Activated naive CD8-positive, alpha-beta T cell (primary cell): Measurements from ENCODE around the gene NEBL.

Experiments used
- H3K27ac Mint-ChIP-seq: one replicate; pipeline ENCODE4 v1.8.0; 2021; ENCODE audit warnings: mixed read lengths
- H3K27me3 Mint-ChIP-seq: one replicate; pipeline ENCODE4 v1.8.0; 2021; ENCODE audit warnings: mixed read lengths
- H3K36me3 Mint-ChIP-seq: one replicate; pipeline ENCODE4 v1.8.0; 2021; ENCODE audit warnings: mixed read lengths
- H3K4me1 Mint-ChIP-seq: one replicate; pipeline ENCODE4 v1.8.0; 2021; ENCODE audit warnings: low read depth, mixed read lengths
- H3K4me3 Mint-ChIP-seq: one replicate; pipeline ENCODE4 v1.8.0; 2021; ENCODE audit warnings: mild to moderate bottlenecking, mixed read lengths
- H3K9me3 Mint-ChIP-seq: one replicate; pipeline ENCODE4 v1.8.0; 2021; ENCODE audit warnings: low read depth, mixed read lengths

The NEBL gene

DNA sequence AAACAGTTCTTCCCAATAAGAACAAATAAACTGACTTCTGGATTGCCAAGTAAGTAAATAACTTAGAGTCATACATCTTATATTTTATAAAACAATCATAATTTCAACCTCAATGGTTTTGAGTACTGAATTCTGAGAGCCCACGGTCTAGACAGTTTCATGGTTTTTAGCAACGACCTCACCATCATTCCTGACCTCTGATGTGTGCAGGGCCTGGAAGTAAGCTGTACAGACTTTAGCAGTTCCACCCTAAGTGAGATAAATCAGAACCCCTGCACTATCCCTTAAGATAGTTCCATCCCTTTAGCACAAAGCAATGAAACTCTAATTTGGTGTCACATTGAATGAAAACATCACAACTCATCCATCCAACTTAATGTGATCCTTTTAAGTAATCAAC is 86.0 kb downstream of the NEBL start:
- Mint-ChIP-seq H3K4me1 (no peaks in the 10 kb centered on the region), H3K36me3 (no peaks in the 10 kb centered on the region), H3K27me3 (no peaks in the 10 kb centered on the region), H3K27ac (no peak overlapping the region), H3K9me3 (no peaks in the 10 kb centered on the region), H3K4me3 (no peak overlapping the region)

- H3K27ac Mint-ChIP-seq: no peak overlapping the region
- no peaks in the 10 kb centered on the region for H3K36me3 Mint-ChIP-seq
- H3K4me1 Mint-ChIP-seq: no peaks in the 10 kb centered on the region
- no peaks in the 10 kb centered on the region for H3K9me3 Mint-ChIP-seq
- no peak overlapping the region for H3K4me3 Mint-ChIP-seq
- H3K27me3 Mint-ChIP-seq: no peaks in the 10 kb centered on the region
Observed at GRCh38 chr10:20809631-20810030, 87.5 kb downstream of the NEBL start.

- no peak overlapping the region for H3K27ac Mint-ChIP-seq
Observed at GRCh38 chr10:20806487-20806886, 90.6 kb downstream of the NEBL start.

GRCh38 chr10:20797290-20797689 is 99.8 kb downstream of the NEBL start:
- H3K4me3 Mint-ChIP-seq: no peak overlapping the region
- H3K4me1 Mint-ChIP-seq: no peaks in the 10 kb centered on the region
- no peaks in the 10 kb centered on the region for H3K36me3 Mint-ChIP-seq
- H3K9me3 Mint-ChIP-seq: no peaks in the 10 kb centered on the region
- H3K27ac Mint-ChIP-seq: no peak overlapping the region
- H3K27me3 Mint-ChIP-seq: no peaks in the 10 kb centered on the region

More at GRCh38 chr10:20806487-20806886, 90.6 kb downstream of the NEBL start:
- Mint-ChIP-seq H3K4me1 (no peaks in the 10 kb centered on the region), H3K4me3 (no peak overlapping the region), H3K36me3 (no peaks in the 10 kb centered on the region), H3K27me3 (no peaks in the 10 kb centered on the region), H3K9me3 (no peaks in the 10 kb centered on the region)

GRCh38 chr10:20795391-20795790 is 101.7 kb downstream of the NEBL start:
- Mint-ChIP-seq H3K36me3 (no peaks in the 10 kb centered on the region), H3K9me3 (no peaks in the 10 kb centered on the region), H3K4me3 (no peak overlapping the region), H3K27ac (no peak overlapping the region), H3K4me1 (no peaks in the 10 kb centered on the region), H3K27me3 (no peaks in the 10 kb centered on the region)

- Mint-ChIP-seq H3K27ac (no peak overlapping the region), H3K9me3 (no peaks in the 10 kb centered on the region), H3K4me1 (no peaks in the 10 kb centered on the region), H3K36me3 (no peaks in the 10 kb centered on the region), H3K4me3 (no peak overlapping the region), H3K27me3 (no peaks in the 10 kb centered on the region)
Observed at GRCh38 chr10:20785174-20785573, 111.9 kb downstream of the NEBL start.

DNA sequence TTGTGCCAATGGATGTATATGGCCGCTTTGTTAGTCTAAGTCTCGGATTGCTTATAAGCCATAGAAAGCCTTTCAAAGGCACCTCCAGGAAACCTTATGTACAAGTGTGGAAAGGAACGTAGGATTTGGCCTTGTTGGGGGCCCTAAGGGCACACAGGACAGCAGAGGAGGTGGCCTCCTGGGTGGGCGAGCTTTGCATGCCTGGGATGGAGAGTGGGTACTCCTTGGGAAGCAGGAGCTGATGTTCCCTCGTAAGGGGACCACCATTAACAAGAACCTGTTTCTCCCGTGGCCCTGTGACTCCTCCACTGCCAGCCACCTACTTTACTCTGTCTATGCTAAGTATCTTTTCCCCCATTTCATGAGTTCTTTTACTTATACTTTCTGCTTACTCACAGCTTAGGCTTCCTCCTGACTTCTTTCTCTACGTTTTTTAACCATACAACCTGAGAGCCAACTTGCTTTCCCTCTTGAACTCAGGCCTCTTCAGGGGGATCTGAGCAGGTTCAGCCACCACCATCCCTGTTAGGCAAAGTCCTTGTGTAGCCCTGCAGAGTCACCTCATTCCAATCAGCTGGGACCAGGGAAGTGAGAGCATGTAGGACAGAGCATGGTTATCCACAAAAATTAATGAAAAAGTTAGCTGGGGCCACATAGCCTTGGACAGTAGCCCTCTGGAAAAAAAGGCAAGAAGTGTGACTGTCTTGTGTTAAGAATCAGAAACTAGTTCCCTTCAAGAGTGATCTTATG is 118.9 kb downstream of the NEBL start:
- no peaks in the 10 kb centered on the region for H3K9me3 Mint-ChIP-seq
- no peak overlapping the region for H3K27ac Mint-ChIP-seq
- H3K4me3 Mint-ChIP-seq: no peak overlapping the region
- H3K4me1 Mint-ChIP-seq: no peaks in the 10 kb centered on the region
- no peaks in the 10 kb centered on the region for H3K36me3 Mint-ChIP-seq
- H3K27me3 Mint-ChIP-seq: no peaks in the 10 kb centered on the region

- H3K4me1 Mint-ChIP-seq: no peaks in the 10 kb centered on the region
Observed at GRCh38 chr10:20776384-20777118, 120.6 kb downstream of the NEBL start.

GRCh38 chr10:20771051-20771450 is 126.1 kb downstream of the NEBL start:
- Mint-ChIP-seq H3K36me3 (no peaks in the 10 kb centered on the region), H3K27ac (no peak overlapping the region), H3K4me1 (no peaks in the 10 kb centered on the region), H3K9me3 (no peaks in the 10 kb centered on the region), H3K27me3 (no peaks in the 10 kb centered on the region), H3K4me3 (no peak overlapping the region)

More at GRCh38 chr10:20776384-20777118, 120.6 kb downstream of the NEBL start:
- no peaks in the 10 kb centered on the region for H3K36me3 Mint-ChIP-seq
- H3K27ac Mint-ChIP-seq: no peak overlapping the region
- no peaks in the 10 kb centered on the region for H3K27me3 Mint-ChIP-seq
- no peak overlapping the region for H3K4me3 Mint-ChIP-seq
- H3K9me3 Mint-ChIP-seq: no peaks in the 10 kb centered on the region

- Mint-ChIP-seq H3K27ac (no peak overlapping the region), H3K4me1 (no peaks in the 10 kb centered on the region), H3K9me3 (no peaks in the 10 kb centered on the region), H3K4me3 (no peak overlapping the region), H3K36me3 (no peaks in the 10 kb centered on the region), H3K27me3 (no peaks in the 10 kb centered on the region)
Observed at GRCh38 chr10:20769481-20769880, 127.6 kb downstream of the NEBL start.

GRCh38 chr10:20768843-20769242 is 128.3 kb downstream of the NEBL start:
- H3K27ac Mint-ChIP-seq: no peak overlapping the region
- no peaks in the 10 kb centered on the region for H3K36me3 Mint-ChIP-seq
- H3K27me3 Mint-ChIP-seq: no peaks in the 10 kb centered on the region
- no peaks in the 10 kb centered on the region for H3K4me1 Mint-ChIP-seq
- no peaks in the 10 kb centered on the region for H3K9me3 Mint-ChIP-seq
- no peak overlapping the region for H3K4me3 Mint-ChIP-seq

GRCh38 chr10:20767028-20767427 is 130.1 kb downstream of the NEBL start:
- Mint-ChIP-seq H3K9me3 (no peaks in the 10 kb centered on the region), H3K4me1 (no peaks in the 10 kb centered on the region), H3K36me3 (no peaks in the 10 kb centered on the region), H3K27me3 (no peaks in the 10 kb centered on the region), H3K27ac (no peak overlapping the region), H3K4me3 (no peak overlapping the region)

- Mint-ChIP-seq H3K27me3 (no peaks in the 10 kb centered on the region), H3K4me1 (no peaks in the 10 kb centered on the region), H3K9me3 (no peaks in the 10 kb centered on the region), H3K4me3 (no peak overlapping the region), H3K27ac (no peak overlapping the region), H3K36me3 (no peaks in the 10 kb centered on the region)
Observed at GRCh38 chr10:20765066-20765465, 132.0 kb downstream of the NEBL start.

GRCh38 chr10:20760460-20760859 is 136.7 kb downstream of the NEBL start:
- Mint-ChIP-seq H3K27ac (no peak overlapping the region), H3K4me1 (no peaks in the 10 kb centered on the region), H3K27me3 (no peaks in the 10 kb centered on the region), H3K4me3 (no peak overlapping the region), H3K9me3 (peaks cover 11% of the 10 kb centered on the region), H3K36me3 (peaks cover 2% of the 10 kb centered on the region)

DNA sequence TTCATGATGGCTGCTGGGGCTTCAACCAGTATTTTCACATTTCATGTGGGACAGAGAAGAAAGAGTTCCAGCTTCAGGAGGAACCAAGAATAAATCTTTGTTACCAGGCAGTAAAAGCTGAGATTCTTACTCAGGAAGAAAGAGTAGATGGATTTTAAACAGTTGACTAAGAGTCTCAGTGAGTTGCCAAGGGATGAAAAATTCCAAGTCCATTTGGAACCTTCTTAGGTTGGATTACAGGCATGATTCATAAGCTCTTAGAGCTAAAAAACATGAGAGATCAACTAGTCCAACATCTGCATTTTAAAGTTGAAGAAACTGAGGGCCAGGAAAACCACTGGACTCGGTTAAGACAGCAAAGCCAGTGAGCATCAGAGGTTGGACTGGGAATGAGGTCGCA is 148.6 kb downstream of the NEBL start:
- H3K4me3 Mint-ChIP-seq: no peak overlapping the region
- H3K27me3 Mint-ChIP-seq: no peaks in the 10 kb centered on the region
- peaks cover 2% of the 10 kb centered on the region for H3K36me3 Mint-ChIP-seq
- H3K27ac Mint-ChIP-seq: no peak overlapping the region
- no peaks in the 10 kb centered on the region for H3K4me1 Mint-ChIP-seq
- peaks cover 12% of the 10 kb centered on the region for H3K9me3 Mint-ChIP-seq

DNA sequence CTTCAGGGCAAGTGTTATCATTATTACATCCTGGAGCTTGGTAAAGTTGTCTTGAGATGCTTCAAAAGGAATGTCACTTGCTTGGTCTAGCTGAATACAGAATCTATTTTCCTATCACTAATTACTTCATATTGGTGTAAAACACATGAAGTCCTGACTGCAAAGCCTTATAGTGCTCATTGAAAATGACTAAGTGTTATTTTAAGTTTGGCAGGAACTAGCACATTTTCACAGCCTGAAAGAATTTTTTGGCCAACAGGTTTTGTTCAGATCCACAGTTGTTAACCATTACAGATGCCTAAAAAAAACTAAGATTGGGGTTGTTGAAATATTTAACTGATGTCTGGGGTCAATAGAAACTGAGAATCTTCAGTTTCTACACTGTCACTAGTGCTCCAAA is 149.3 kb downstream of the NEBL start:
- Mint-ChIP-seq H3K4me1 (no peaks in the 10 kb centered on the region), H3K27me3 (no peaks in the 10 kb centered on the region), H3K27ac (no peak overlapping the region), H3K9me3 (peaks cover 12% of the 10 kb centered on the region), H3K4me3 (no peak overlapping the region), H3K36me3 (peaks cover 2% of the 10 kb centered on the region)
